Motor neuron (in vitro differentiated cells): ENCODE data around the gene OR52K1. TPM values are rescaled to one million over a fixed set of nuclear protein-coding genes. Genes with fewer than 3 reads are reported as not detected.
A peak's percentile ranks its signal among the peaks of the same experiment; 100 is the strongest.
"Not testable (repeated sequence)": the region's sequence is repeated elsewhere in the genome, so short reads cannot be mapped to it uniquely, and the experiment has no call there.

Source experiments
- ATAC-seq, 8 experiments: fragments of 200-7000 bp; cut with Tn5 transposase; replicated peaks in 6 of 8; 2 replicates each; pipeline ENCODE4 v1.8.0; 2021; ENCODE audit warnings: mild to moderate bottlenecking in 8 of 8, moderate library complexity in 8 of 8
- H3K27ac ChIP-seq, 2 donors: fragments of 250-450 bp; sonication (Bioruptor Pico); 2 replicates each; pipeline ENCODE4 v1.9.0; 2021; ENCODE audit warnings: antibody characterized with exemption in 2 of 2, mild to moderate bottlenecking in 2 of 2, moderate library complexity in 1 of 2
- H3K4me1 ChIP-seq, 2 donors: fragments of 250-450 bp; sonication (Bioruptor Pico); replicated peaks in 1 of 2; 2 replicates each; pipeline ENCODE4 v1.6.1; 2021; ENCODE audit warnings: antibody characterized with exemption in 2 of 2, mild to moderate bottlenecking in 2 of 2, moderate library complexity in 1 of 2
- H3K4me3 ChIP-seq, 5 donors: fragments of 250-450 bp; sonication (Bioruptor Pico); 2 replicates each; pipeline ENCODE4 v1.9.0; 2021; ENCODE audit warnings: antibody characterized with exemption in 5 of 5, mild to moderate bottlenecking in 5 of 5, moderate library complexity in 4 of 5
- WGBS, 10 experiments: fragments of 450-650 bp; shearing (Covaris generic); methylation state at CpG; one replicate each; pipeline ENCODE4 v1.0.0; 2022; 5-methylcytosine and 5-hydroxymethylcytosine counted together
- in situ Hi-C, 9 experiments: fragments of 400-800 bp; cut with MboI; loops; one replicate each; pipeline ENCODE4 v1.15.0; 2021; ENCODE audit warnings: low sequenced_read_pairs in 9 of 9, low pct_unique_long_range_greater_than_20kb in 2 of 9; ENCODE audit not compliant: unreplicated experiment in 9 of 9
- total RNA-seq, 8 experiments: library from RNA; unstranded; fragments of 300-600 nt; gene quantifications; 2 replicates each; pipeline versions ENCODE4 v1.2.3 to v1.2.4, GENCODE V29; 2022

OR52K1 gene
- total RNA-seq, 8 experiments from 2014 or later: 0.08 to 1.6 (median 0.19) TPM; not detected in 2

- WGBS, 10 experiments: 20 to 100% (median 88%) methylated on average over 1 to 15 of the region's 15 CpGs
- in situ Hi-C loops: no loop called here
- peak in 1 of 8 experiments; percentile 10 for ATAC-seq
- Histone ChIP-seq H3K4me1 (no peaks in the 10 kb centered on the region), H3K27ac (no peak overlapping the region), H3K4me3 (no peak overlapping the region)
Measured at GRCh38 chr11:4496557-4497248, 14.3 kb downstream of the OR52K1 start.

GRCh38 chr11:4508886-4509285 lies 26.4 kb downstream of the OR52K1 start:
- 62 to 100% (median 75%) methylated on average over 1 to 2 of the region's 2 CpGs; no CpG with 5 or more reads in 4 of the 10 experiments for WGBS, 10 experiments
- ATAC-seq: no peak
- H3K27ac ChIP-seq: no peak overlapping the region
- H3K4me1 ChIP-seq: no peaks in the 10 kb centered on the region
- H3K4me3 ChIP-seq: no peak overlapping the region
- in situ Hi-C loops: no loop called here

- in situ Hi-C loops: no loop called here
- 0 to 100% (median 70%) methylated on average over 1 to 5 of the region's 5 CpGs; no CpG with 5 or more reads in 3 of the 10 experiments for WGBS, 10 experiments
- Histone ChIP-seq H3K4me3 (no peak overlapping the region), H3K27ac (no peak overlapping the region), H3K4me1 (no peaks in the 10 kb centered on the region)
- ATAC-seq: peak in 5 of 8 experiments; percentile 34 to 94 (median 77)
Measured at GRCh38 chr11:4511282-4512245, 29.1 kb downstream of the OR52K1 start.

- no peak for ATAC-seq
- in situ Hi-C loops: no loop called here
- 30 to 86% (median 37%) methylated on average over 1 of the region's 1 CpG; no CpG with 5 or more reads in 4 of the 10 experiments for WGBS, 10 experiments
- H3K4me3 ChIP-seq: no peak overlapping the region
- H3K4me1 ChIP-seq: no peaks in the 10 kb centered on the region
- no peak overlapping the region for H3K27ac ChIP-seq
Measured at GRCh38 chr11:4514196-4514595, 31.8 kb downstream of the OR52K1 start.

GRCh38 chr11:4522339-4522738 lies 39.9 kb downstream of the OR52K1 start:
- ATAC-seq: no peak
- no peak overlapping the region for H3K4me3 ChIP-seq
- in situ Hi-C loops: no loop called here
- 0 to 57% (median 0%) methylated on average over 1 to 2 of the region's 2 CpGs; no CpG with 5 or more reads in 5 of the 10 experiments for WGBS, 10 experiments
- no peaks in the 10 kb centered on the region for H3K4me1 ChIP-seq
- H3K27ac ChIP-seq: no peak overlapping the region

- 20 to 83% (median 55%) methylated on average over 1 to 5 of the region's 6 CpGs; no CpG with 5 or more reads in 2 of the 10 experiments for WGBS, 10 experiments
- H3K27ac ChIP-seq: no peak overlapping the region
- in situ Hi-C loops: no loop called here
- ATAC-seq: peak in 2 of 8 experiments; percentile 88 to 90
- H3K4me3 ChIP-seq: no peak overlapping the region
- no peaks in the 10 kb centered on the region for H3K4me1 ChIP-seq
Measured at GRCh38 chr11:4522752-4523151, 40.3 kb downstream of the OR52K1 start.

- ATAC-seq: peak in 1 of 8 experiments; percentile 24
- H3K27ac ChIP-seq: no peak overlapping the region
- no peak overlapping the region for H3K4me3 ChIP-seq
- no peaks in the 10 kb centered on the region for H3K4me1 ChIP-seq
- WGBS, 10 experiments: 20 to 78% (median 45%) methylated on average over 1 of the region's 1 CpG; no CpG with 5 or more reads in 4 of the 10 experiments
- in situ Hi-C loops: no loop called here
Measured at GRCh38 chr11:4523666-4524065, 41.2 kb downstream of the OR52K1 start.

- H3K27ac ChIP-seq: no peak overlapping the region
- H3K4me1 ChIP-seq: peaks cover 0 to 10% of the 10 kb centered on the region in 2 donors
- 71 to 100% methylated on average over 2 of the region's 2 CpGs; no CpG with 5 or more reads in 8 of the 10 experiments for WGBS, 10 experiments
- peak in 2 of 8 experiments; percentile 37 to 57 for ATAC-seq
- in situ Hi-C loops: loop anchor here in 3 of 9 experiments (25.0 kb wide), 1 partner anchor 341 kb away; no protein-coding TSS in a partner anchor
- no peak overlapping the region for H3K4me3 ChIP-seq
Measured at GRCh38 chr11:4527926-4528325, 45.5 kb downstream of the OR52K1 start.

GRCh38 chr11:4531686-4532085 lies 49.2 kb downstream of the OR52K1 start:
- 21 to 100% (median 83%) methylated on average over 1 to 6 of the region's 11 CpGs; no CpG with 5 or more reads in 5 of the 10 experiments for WGBS, 10 experiments
- not testable (repeated sequence) for H3K4me3 ChIP-seq
- in situ Hi-C loops: loop anchor here in 3 of 9 experiments (25.0 kb wide), 1 partner anchor 344 kb away; no protein-coding TSS in a partner anchor
- H3K27ac ChIP-seq: peak overlapping the region in 1 of 2 donors; percentile 38
- peaks cover 0 to 10% of the 10 kb centered on the region in 2 donors for H3K4me1 ChIP-seq
- ATAC-seq: peak in 5 of 8 experiments; percentile 45 to 99 (median 98)

GRCh38 chr11:4539603-4540219 lies 57.3 kb downstream of the OR52K1 start:
- no peaks in the 10 kb centered on the region for H3K4me1 ChIP-seq
- in situ Hi-C loops: loop anchor here in 3 of 9 experiments (25.0 kb wide), 1 partner anchor 352 kb away; no protein-coding TSS in a partner anchor
- no peak overlapping the region for H3K27ac ChIP-seq
- no peak overlapping the region for H3K4me3 ChIP-seq
- WGBS, 10 experiments: 0 to 75% (median 40%) methylated on average over 1 to 3 of the region's 3 CpGs
- peak in 4 of 8 experiments; percentile 32 to 89 (median 76) for ATAC-seq

- Histone ChIP-seq H3K4me1 (no peaks in the 10 kb centered on the region), H3K4me3 (no peak overlapping the region), H3K27ac (no peak overlapping the region)
- 0 to 44% (median 14%) methylated on average over 1 of the region's 1 CpG; no CpG with 5 or more reads in 3 of the 10 experiments for WGBS, 10 experiments
- no peak for ATAC-seq
- in situ Hi-C loops: loop anchor here in 3 of 9 experiments (25.0 kb wide), 1 partner anchor 354 kb away; no protein-coding TSS in a partner anchor
Measured at GRCh38 chr11:4541071-4541470, 58.6 kb downstream of the OR52K1 start.
